GM12892 (cell line): ENCODE data around the gene SMAD9.

Source experiments
- POLR2AphosphoS5 ChIP-seq: IDR thresholded peaks from 2 replicates; pipeline ENCODE4 v1.6.1; 2011; ENCODE audit warnings: low read depth, low read length, control low read depth
- TAF1 ChIP-seq: IDR thresholded peaks from 2 replicates; pipeline ENCODE4 v1.6.1; 2011; ENCODE audit warnings: low read depth, mild to moderate bottlenecking, control low read depth, low read length, borderline replicate concordance

DNA sequence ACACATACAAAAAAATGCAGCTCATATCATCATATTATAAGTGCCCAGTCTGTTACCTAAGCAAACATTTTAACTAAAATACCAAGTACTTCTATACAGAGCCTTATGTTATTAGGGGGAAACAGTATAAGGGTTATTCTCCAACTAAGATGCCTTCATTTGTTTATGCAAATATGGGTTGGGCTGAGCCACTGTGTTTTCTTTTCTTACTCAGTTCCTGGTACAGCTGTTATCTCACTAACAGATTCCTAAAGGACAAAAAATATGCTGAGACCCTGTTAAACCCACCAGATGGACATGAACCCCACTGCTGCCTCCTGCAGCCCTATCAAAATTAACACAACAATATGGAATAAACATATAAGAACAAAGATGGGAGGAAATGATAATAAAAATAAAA is 34.5 kb upstream of the SMAD9 start:
- TF ChIP-seq POLR2AphosphoS5 = no peak
- no peak for TF ChIP-seq TAF1
